ENCODE data around the gene MICAL2. TPM values are rescaled to one million over a fixed set of nuclear protein-coding genes. Genes with fewer than 3 reads are reported as not detected.

Gene MICAL2
- total RNA-seq, 1 donor from 2014 or later, result 79.6 TPM

- no peak for DNase-seq (ENCODE audit: low read depth in 2 of 2)
Observed at GRCh38 chr11:12241401-12241800, 131.0 kb downstream of the MICAL2 start.

DNA sequence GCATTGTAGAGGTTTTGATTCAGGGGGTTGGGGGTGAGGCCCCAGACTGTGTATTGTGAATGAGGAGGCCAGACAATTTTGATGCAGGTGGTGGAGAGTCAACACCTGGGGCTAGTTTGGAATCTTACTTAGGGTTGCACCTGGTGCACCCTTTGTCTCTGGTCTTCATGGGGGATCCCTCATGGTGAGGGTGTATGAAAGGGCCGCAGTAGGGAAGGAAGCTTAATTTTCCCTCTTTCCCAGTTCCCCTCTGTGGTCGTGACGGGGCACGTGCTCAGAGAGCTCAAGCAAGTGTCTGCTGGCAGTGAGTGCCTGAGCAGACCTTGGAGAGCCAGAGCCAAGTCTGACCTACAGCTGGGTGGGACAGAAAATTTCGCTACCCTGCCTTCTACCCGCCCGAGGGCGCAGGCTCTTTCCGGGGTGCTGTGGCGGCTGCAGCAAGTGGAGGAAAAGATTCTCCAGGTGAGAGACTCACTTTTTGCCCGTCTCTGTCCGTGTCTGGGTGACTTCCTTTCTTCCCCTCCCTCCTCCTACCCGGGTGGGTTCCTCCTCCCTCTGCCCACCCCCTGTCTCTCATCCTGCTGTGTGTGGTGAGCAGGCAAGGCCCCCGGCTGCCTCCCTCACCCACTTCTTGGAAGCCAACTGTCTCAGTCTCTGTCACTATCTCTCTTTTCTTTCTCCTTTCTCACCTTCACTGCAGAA, 131.7 kb downstream of the MICAL2 start:
- no peak for DNase-seq (ENCODE audit: low read depth in 2 of 2)

- DNase-seq (ENCODE audit: low read depth in 2 of 2), result peak in 1 of 2 donors; percentile 73
Observed at GRCh38 chr11:12242966-12243365, 132.6 kb downstream of the MICAL2 start.

DNA sequence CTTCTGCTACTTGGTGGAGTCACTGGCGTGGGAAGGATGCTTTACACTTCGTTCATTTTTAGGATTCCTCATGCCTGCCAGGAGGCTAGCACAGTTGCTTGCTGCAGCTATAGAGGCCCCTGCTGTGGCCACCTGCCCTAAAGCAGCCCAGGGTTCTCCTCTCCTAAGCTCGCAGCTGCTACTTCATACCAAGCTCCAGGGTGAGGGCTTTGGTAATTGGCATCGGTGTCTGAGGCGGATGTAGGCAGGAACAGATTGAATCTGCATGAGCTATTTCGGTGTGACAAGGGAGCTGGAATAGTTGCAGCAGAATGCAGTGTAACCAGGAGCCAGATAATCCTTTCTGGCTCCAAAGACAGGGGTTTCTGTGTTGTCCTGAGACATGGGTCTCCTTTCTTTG, 133.1 kb downstream of the MICAL2 start:
- no peak for DNase-seq (ENCODE audit: low read depth in 2 of 2)

GRCh38 chr11:12243911-12244550, 133.6 kb downstream of the MICAL2 start:
- DNase-seq (ENCODE audit: low read depth in 2 of 2), result no peak

DNA sequence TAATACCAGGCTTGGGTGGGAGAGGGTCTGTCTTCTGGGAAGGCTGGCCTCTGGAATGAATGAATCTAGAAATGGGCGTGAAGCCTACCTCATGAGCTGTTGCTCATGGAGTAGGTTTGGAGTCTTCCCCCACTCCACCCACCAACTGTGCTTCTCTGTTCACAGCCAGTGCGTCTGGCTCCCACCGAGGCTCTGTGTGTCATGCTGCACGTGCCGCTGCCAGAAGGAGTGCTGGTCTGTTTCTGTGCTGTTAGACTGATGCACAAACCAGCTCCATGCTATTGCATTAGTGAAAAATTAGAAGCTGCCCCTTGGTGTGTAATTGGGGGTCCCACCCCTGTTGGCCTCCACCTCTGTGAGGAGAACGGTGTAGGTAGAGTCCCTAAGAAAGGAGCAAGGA, 134.7 kb downstream of the MICAL2 start:
- DNase-seq (ENCODE audit: low read depth in 2 of 2), result no peak

DNA sequence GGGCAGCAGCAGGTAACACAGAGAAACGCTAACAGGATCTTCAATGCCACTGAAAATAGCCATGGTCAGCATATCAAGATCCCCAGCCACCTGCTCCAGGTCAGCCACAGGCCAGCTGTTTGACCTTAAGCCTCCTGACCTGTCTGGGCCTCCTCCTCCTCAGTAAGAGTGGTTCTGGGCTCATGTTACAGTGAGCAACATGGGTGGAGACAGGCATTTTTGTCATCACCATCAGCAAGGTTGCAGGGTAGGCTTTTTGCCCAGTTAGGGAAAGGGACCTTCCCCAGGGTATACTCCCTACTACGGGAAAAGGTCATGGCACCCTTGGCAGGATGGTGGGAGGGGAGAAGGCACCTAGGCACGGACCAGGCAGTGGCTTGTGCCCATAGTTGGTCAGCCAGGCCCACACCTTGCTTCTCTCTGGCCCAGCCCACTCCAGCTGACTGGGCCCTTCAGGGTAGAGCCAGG, 135.2 kb downstream of the MICAL2 start:
- DNase-seq (ENCODE audit: low read depth in 2 of 2), result no peak

- DNase-seq (ENCODE audit: low read depth in 2 of 2), result no peak
Observed at GRCh38 chr11:12246147-12246546, 135.8 kb downstream of the MICAL2 start.

DNA sequence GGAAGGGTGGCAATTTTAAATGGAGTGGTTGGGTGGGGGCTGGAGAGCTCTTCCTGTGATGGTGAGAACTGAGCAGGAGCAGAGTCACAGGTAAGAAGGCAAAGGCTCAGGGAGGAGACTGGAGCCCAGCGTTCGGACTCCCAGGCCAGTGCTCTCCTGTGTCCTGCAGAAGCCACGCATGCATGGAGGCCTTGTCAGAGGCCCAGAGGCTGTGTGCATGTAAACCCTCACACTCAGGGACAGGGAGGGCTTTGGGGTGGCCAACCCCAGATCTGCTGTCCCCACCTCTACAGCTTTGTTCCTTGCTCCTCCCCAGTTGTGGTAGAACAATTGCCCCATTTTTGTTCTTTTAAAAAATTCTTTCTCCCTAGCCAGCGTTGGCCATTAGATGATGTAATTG, 136.6 kb downstream of the MICAL2 start:
- DNase-seq (ENCODE audit: low read depth in 2 of 2), result no peak

DNA sequence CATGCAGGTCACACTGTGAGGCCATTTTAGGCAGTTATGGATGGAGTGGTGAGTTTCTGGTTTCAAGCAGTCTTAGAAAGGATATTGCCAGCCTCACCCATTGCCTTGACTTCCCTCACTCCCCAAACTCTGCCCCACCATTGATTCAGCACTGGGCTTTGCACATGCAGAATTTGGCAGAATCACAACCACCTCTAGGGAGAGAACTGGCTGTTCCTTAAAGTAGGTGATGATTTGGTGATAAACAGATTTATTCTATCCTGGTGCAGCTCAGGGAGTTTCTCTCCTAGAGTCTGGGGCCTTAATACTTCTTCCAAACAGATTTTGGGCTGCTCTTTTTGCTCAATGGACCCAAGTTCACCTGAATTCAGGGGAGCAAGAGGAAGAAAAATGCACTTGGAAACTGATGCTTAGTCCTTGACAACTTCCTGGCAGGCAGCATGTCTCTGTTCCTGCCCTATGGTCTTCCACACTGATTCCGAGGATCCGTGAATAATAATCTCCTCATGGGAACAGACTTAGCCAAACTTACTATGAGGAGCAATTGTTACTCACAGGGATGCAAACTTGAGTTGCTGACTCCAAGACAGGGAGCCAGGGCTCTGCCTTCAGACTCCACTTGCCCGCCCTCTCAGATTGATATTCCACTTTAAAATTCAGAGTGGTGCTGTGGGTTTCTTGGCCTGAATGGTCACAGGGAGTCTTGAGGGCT, 137.3 kb downstream of the MICAL2 start:
- DNase-seq (ENCODE audit: low read depth in 2 of 2), result no peak

- DNase-seq (ENCODE audit: low read depth in 2 of 2), result peak; percentile 14 to 65
Observed at GRCh38 chr11:12248330-12248729, 137.9 kb downstream of the MICAL2 start.

GRCh38 chr11:12249590-12250260, 139.3 kb downstream of the MICAL2 start:
- peak; percentile 93 to 97 for DNase-seq (ENCODE audit: low read depth in 2 of 2)

- no peak for DNase-seq (ENCODE audit: low read depth in 2 of 2)
Observed at GRCh38 chr11:12251666-12252560, 141.5 kb downstream of the MICAL2 start.

DNA sequence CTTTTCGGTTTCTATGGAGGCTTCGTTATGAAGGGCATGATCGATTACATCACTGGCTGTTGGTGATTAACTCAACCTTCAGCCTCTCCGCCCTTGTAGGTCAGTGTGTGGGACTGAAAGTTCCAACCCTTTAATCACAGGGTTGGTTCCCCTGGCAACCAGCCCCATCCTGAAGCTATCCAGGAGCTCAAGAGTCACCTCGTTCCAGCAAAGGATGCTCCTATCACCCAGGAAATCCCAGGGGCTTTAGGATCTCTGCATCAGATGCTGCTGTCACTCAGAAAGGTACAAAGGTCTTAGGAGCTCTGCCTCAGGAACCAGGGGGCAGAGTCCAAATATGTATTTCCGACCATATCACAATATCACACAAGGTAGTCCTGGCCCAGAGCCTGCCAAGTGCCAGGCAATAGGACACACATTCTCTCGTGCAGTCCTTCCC, 143.5 kb downstream of the MICAL2 start:
- DNase-seq (ENCODE audit: low read depth in 2 of 2), result no peak

DNA sequence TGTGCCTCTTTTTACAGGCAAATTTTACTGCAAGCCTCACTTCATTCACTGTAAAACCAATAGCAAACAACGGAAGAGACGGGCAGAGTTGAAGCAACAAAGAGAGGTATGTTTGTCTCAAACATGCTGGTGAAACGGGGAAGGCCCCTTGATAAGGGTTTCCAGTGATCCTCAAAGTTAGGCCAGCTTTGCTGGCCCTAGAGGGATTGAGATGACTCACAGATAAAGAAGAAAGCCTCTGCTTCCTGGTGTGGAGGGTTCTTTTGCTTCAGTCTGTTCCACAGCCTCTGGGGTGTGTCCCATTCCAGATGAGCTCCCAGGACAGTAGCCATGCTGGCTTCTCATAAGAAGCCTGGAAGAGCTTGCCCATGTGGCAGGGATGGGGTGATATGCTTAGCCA, 148.1 kb downstream of the MICAL2 start:
- no peak for DNase-seq (ENCODE audit: low read depth in 2 of 2)

- DNase-seq (ENCODE audit: low read depth in 2 of 2), result no peak
Observed at GRCh38 chr11:12259956-12260355, 149.6 kb downstream of the MICAL2 start.

GRCh38 chr11:12260731-12261521, 150.5 kb downstream of the MICAL2 start:
- no peak for DNase-seq (ENCODE audit: low read depth in 2 of 2)

DNA sequence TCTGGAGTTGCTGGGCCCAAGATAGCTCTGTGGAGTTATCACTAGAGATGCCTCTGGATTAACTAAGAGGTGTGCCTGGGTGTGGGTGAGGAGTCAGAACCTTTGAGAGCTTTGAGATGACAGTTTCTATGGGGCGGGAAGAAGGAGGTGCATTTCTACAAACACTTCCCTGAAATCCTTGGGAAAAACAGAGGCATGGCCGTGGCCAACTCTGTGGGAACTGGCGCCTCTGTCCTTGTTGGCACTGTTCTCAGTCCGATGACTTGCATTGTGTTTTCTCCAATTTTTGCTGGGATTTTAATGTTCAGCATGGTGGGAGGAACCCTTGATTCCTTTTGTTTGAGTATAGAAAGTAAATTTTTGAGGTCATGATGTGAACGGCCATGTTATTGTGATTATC, 151.2 kb downstream of the MICAL2 start:
- DNase-seq (ENCODE audit: low read depth in 2 of 2), result no peak

DNA sequence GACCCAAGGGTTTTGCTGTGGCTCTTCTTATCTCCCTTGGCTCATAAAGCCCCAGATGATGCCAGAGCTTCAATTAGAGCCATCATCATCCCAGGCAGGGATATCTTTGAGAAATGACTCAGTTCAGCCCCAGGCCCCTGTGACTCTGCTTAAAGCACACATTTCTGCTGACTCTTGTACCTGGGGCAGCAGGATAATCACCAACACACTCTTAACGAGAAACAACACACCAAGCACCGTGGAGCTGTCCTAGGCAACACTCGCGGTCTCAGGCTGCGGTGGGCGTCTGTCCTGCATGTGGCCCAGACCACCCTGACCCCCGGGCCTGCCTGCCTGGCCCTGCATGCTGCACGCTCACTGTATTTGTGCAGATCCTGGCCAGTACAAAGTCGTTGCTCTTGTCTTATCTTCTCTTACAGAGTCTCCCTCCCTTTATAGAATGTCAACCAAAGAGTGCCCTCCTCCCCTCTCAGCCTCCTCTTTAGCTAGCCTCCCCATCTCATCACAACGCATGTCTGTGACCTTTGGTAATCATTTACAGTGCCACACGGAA, 152.8 kb downstream of the MICAL2 start:
- no peak for DNase-seq (ENCODE audit: low read depth in 2 of 2)

DNA sequence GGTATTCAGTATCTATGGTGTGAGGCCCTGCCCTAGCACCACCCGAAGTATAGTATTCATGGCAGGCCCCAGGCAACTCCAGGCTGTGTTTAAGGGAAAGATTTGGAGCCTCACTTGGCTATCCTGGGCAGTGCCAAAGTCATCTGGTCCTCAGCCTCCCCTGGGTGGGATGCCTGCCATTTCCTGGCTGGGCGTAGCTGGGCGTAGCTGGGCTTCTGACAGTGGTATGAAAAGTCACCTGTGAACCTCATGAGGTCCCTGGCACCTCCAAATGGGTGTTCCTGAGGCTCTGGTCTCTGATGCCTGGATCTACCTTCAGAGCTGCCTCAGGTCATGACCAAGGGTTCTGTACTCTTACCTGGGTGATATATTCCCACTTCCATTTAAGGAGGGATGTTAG, 154.0 kb downstream of the MICAL2 start:
- DNase-seq (ENCODE audit: low read depth in 2 of 2), result no peak
